Lower lobe of right lung (tissue), 2 donors: Measurements from ENCODE around the gene KIF2B. TPM values are rescaled to one million over a fixed set of nuclear protein-coding genes. Genes with fewer than 3 reads are reported as not detected.

Experiments
- ATAC-seq, 2 donors: fragments of 200-7000 bp; cut with Tn5 transposase; one replicate each; pipeline ENCODE4 v1.9.1; 2020 to 2022; ENCODE audit warnings: mild to moderate bottlenecking in 2 of 2, moderate library complexity in 2 of 2
- DNase-seq: peaks from one replicate; pipeline ENCODE4 v3.0.0-alpha.2; 2020
- H3K27ac ChIP-seq: fragments of 200-600 bp; one replicate; pipeline ENCODE4 v1.8.0; 2022
- H3K27me3 ChIP-seq: fragments of 200-600 bp; one replicate; pipeline ENCODE4 v1.8.0; 2022; ENCODE audit warnings: low read depth
- H3K36me3 ChIP-seq: fragments of 200-600 bp; one replicate; pipeline ENCODE4 v1.8.0; 2022; ENCODE audit warnings: mild to moderate bottlenecking
- H3K4me1 ChIP-seq: fragments of 200-600 bp; one replicate; pipeline ENCODE4 v1.8.0; 2022
- H3K4me3 ChIP-seq: fragments of 200-600 bp; one replicate; pipeline ENCODE4 v1.8.0; 2022; ENCODE audit warnings: mild to moderate bottlenecking
- H3K9me3 ChIP-seq: fragments of 200-600 bp; one replicate; pipeline ENCODE4 v1.8.0; 2022
- intact Hi-C: fragments of 100-400 bp; cut with DNase I; formaldehyde crosslinking; loops from one replicate; pipeline ENCODE4 v1.11.0; 2022
- total RNA-seq: library from RNA; stranded (reverse); fragmentation: NEBNext Ultra II Directional; extraction: Animal tissue kit (Norgen Biotek cat#: 25700); gene quantifications from one replicate; pipeline ENCODE4 v1.2.1, GENCODE V29; 2021
- TF ChIP-seq, protein P1 (sequence below): fragments of 200-600 bp; IDR thresholded peaks from one replicate; pipeline ENCODE4 v1.8.0; 2022; ENCODE audit warnings: antibody characterized with exemption, mild to moderate bottlenecking
- donor health status: DM: no; HTN: yes; CAD: no; lungs with severe emphysema.

The KIF2B gene
- total RNA-seq, 1 donor from 2014 or later = not detected

DNA sequence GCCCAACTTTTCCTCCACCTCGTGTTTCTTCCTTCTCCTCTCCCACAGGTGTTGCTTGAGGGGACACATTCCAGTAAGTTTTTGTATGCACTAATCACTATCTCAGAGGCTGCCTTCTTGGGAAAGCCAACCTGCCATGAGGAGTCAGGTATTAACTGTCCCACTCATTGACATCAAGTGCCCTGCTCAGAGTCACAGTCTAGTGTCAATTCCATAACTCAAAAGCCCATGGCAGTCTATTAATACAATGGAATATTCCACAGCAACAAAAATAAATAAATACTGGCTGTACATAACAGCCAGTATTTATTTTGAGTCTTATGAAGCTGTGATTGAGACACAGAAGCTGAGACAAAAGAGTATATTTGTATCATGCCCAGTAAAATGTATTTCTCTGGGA, 26.1 kb upstream of the KIF2B start:
- no peak for ATAC-seq

DNA sequence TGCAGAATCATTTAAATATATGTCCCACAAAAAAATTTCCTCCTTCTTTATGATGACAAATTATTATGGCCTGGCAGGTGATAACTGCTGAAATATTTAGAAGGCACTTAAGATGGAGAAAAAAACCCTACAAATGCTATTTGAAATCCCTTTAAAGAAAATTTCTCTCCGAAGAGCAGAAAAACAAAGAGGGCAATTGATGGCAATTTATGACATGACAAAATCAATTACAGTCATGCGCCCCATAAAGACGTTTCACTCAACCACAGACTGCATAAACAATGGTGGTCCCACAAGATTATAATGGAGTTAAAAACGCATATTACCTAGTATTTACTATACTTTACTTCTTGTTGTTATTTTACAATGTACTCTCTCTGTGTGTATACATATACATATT, 25.2 kb upstream of the KIF2B start:
- H3K27ac ChIP-seq = no peak overlapping the region
- TF ChIP-seq, protein P1, sequence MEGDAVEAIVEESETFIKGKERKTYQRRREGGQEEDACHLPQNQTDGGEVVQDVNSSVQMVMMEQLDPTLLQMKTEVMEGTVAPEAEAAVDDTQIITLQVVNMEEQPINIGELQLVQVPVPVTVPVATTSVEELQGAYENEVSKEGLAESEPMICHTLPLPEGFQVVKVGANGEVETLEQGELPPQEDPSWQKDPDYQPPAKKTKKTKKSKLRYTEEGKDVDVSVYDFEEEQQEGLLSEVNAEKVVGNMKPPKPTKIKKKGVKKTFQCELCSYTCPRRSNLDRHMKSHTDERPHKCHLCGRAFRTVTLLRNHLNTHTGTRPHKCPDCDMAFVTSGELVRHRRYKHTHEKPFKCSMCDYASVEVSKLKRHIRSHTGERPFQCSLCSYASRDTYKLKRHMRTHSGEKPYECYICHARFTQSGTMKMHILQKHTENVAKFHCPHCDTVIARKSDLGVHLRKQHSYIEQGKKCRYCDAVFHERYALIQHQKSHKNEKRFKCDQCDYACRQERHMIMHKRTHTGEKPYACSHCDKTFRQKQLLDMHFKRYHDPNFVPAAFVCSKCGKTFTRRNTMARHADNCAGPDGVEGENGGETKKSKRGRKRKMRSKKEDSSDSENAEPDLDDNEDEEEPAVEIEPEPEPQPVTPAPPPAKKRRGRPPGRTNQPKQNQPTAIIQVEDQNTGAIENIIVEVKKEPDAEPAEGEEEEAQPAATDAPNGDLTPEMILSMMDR = no peak
- H3K27me3 ChIP-seq = no peaks in the 10 kb centered on the region
- DNase-seq = no peak
- intact Hi-C loops = no loop called here
- no peaks in the 10 kb centered on the region for H3K9me3 ChIP-seq
- H3K4me3 ChIP-seq = no peak overlapping the region
- ATAC-seq = no peak
- H3K4me1 ChIP-seq = no peaks in the 10 kb centered on the region
- H3K36me3 ChIP-seq = no peaks in the 10 kb centered on the region

More for the DNA sequence above, 26.1 kb upstream of the KIF2B start:
- no peak for DNase-seq
- Histone ChIP-seq H3K27ac (no peak overlapping the region), H3K4me1 (no peaks in the 10 kb centered on the region), H3K27me3 (no peaks in the 10 kb centered on the region), H3K36me3 (no peaks in the 10 kb centered on the region), H3K4me3 (no peak overlapping the region), H3K9me3 (no peaks in the 10 kb centered on the region)
- TF ChIP-seq, protein P1 = no peak
- intact Hi-C loops = no loop called here

DNA sequence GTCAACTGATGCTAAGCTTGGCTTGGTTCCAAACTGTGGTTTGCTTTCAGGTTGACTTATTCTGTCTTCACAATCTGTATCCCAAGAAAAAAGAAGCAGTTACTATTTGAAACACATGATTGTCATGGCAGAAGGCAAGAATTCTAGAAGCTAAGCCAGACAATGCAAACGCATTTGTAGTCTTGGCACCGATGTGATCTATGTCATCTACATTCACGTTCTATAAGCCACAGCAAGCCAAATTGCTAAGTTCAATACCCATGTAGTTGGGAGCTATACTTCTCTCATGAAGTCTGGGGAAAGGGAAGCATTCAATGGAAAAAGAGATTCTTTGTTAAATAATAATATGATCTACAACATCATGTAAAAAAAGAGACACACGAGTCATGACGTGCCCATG, 18.3 kb upstream of the KIF2B start:
- no peaks in the 10 kb centered on the region for H3K36me3 ChIP-seq
- no peak overlapping the region for H3K4me3 ChIP-seq
- TF ChIP-seq, protein P1 = no peak
- no peak overlapping the region for H3K27ac ChIP-seq
- no peaks in the 10 kb centered on the region for H3K4me1 ChIP-seq
- no peaks in the 10 kb centered on the region for H3K27me3 ChIP-seq
- intact Hi-C loops = no loop called here
- ATAC-seq (no peak), DNase-seq (no peak)
- H3K9me3 ChIP-seq = no peaks in the 10 kb centered on the region

DNA sequence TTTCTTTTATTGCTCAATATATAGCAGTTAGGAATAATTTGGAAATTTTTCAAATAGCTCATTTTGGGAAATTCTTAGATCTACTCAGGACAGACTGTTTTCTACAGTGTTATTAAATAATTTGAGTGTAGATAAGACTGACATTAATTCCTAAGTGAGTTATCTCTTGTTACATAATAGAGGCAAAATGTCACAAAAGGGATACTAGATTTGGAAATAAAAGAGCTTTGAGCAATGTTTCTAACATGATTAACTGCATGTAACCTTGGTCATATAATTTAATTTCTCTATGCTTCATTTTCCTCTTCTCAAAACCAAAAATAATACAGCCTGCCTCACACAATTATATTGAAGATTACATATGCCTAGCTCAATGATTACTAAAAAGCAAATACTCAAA, 16.3 kb upstream of the KIF2B start:
- Histone ChIP-seq H3K36me3 (no peaks in the 10 kb centered on the region), H3K4me1 (no peaks in the 10 kb centered on the region), H3K27me3 (no peaks in the 10 kb centered on the region), H3K4me3 (no peak overlapping the region), H3K27ac (no peak overlapping the region), H3K9me3 (no peaks in the 10 kb centered on the region)
- TF ChIP-seq, protein P1 = no peak
- intact Hi-C loops = no loop called here
- ATAC-seq (no peak), DNase-seq (no peak)

DNA sequence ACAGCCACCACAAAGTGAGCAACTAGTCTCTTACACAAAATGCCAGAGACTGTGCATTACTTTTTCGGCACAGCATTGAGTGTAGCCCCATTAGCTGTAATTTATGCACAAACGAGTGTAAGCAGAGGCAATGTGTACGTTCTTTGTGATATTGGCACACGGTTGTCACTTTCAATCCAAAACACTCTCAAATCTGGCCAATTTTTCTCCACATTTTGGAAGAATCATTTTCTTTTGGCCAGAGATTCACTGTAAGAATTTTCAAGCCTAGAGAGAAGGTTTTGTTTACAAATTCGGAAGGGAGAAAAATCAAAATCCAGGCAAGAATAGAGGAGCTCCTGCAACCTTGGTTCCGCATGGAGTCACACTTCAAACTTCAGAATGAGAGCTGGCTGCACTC, 15.4 kb upstream of the KIF2B start:
- TF ChIP-seq, protein P1 = no peak
- Histone ChIP-seq H3K27ac (no peak overlapping the region), H3K4me1 (no peaks in the 10 kb centered on the region), H3K9me3 (no peaks in the 10 kb centered on the region), H3K27me3 (no peaks in the 10 kb centered on the region), H3K36me3 (no peaks in the 10 kb centered on the region), H3K4me3 (no peak overlapping the region)
- intact Hi-C loops = no loop called here
- no peak for ATAC-seq
- DNase-seq = no peak

DNA sequence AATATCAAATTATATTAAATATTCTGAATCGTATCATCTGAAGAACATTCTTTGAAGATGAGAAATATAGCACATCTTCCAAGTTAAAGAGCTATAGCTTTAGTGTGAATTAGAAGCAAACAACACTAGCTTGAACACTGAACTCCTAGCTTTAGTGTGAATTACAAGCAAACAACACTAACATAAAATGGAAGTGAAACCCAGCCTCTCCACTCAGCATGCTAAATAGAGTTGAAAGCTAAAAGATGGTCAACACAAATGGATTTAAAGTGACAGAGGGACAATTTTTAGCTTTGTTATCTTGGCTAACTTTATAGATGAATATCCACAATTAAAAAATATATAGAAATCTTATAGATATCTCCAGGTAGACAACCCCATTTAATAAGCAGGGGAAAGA, 4.5 kb upstream of the KIF2B start:
- Histone ChIP-seq H3K9me3 (no peaks in the 10 kb centered on the region), H3K4me1 (no peaks in the 10 kb centered on the region), H3K36me3 (no peaks in the 10 kb centered on the region), H3K27ac (no peak overlapping the region), H3K4me3 (no peak overlapping the region), H3K27me3 (no peaks in the 10 kb centered on the region)
- no peak for DNase-seq
- intact Hi-C loops = no loop called here
- TF ChIP-seq, protein P1 = no peak
- no peak for ATAC-seq
